Naive thymus-derived CD8-positive, alpha-beta T cell (primary cell): ENCODE results near the gene RESP18. TPM values are rescaled to one million over a fixed set of nuclear protein-coding genes. Genes with fewer than 3 reads are reported as not detected.

Experiments used
- ATAC-seq, 2 donors: fragments of 150-1000 bp; cut with Tn5 transposase in 1 of 2; sonication (Bioruptor Pico), chemical (Tn5 transposase) in 1 of 2; 1 replicate in 1 of 2; 2 replicates in 1 of 2; pipeline ENCODE4 v1.10.0; 2021; ENCODE audit warnings: mild to moderate bottlenecking in 2 of 2, moderate library complexity in 2 of 2
- POLR2A ChIA-PET: fragments of 350-600 bp; sonication (Branson Sonifier 250); formaldehyde crosslinking; loops from one replicate; lab custom pipeline; 2021; ENCODE audit warnings: antibody characterized with exemption; lab: Charles Lee
- DNase-seq, 10 donors: peaks; one replicate each; pipeline versions ENCODE4 v3.0.0 to v3.0.0-alpha.2; 2020 to 2022
- H3K27ac Mint-ChIP-seq, 10 donors: one replicate each; pipeline ENCODE4 v1.8.0; 2020 to 2022; ENCODE audit warnings: mild to moderate bottlenecking in 10 of 10, mixed read lengths in 10 of 10, moderate library complexity in 4 of 10, inconsistent platforms in 1 of 10
- H3K27me3 Mint-ChIP-seq, 5 donors: one replicate each; pipeline ENCODE4 v1.8.0; 2021 to 2022; ENCODE audit warnings: mixed read lengths in 5 of 5
- H3K36me3 Mint-ChIP-seq, 3 donors: one replicate each; pipeline ENCODE4 v1.8.0; 2020 to 2022; ENCODE audit warnings: mixed read lengths in 3 of 3, mild to moderate bottlenecking in 2 of 3, inconsistent platforms in 1 of 3
- H3K4me1 Mint-ChIP-seq, 4 donors: one replicate each; pipeline ENCODE4 v1.8.0; 2021 to 2022; ENCODE audit warnings: mixed read lengths in 4 of 4
- H3K4me3 Mint-ChIP-seq, 10 donors: one replicate each; pipeline ENCODE4 v1.8.0; 2020 to 2022; ENCODE audit warnings: mild to moderate bottlenecking in 10 of 10, mixed read lengths in 10 of 10, moderate library complexity in 6 of 10, inconsistent platforms in 1 of 10
- H3K9me3 Mint-ChIP-seq, 9 donors: one replicate each; pipeline ENCODE4 v1.8.0; 2020 to 2022; ENCODE audit warnings: mixed read lengths in 9 of 9, mild to moderate bottlenecking in 3 of 9, inconsistent platforms in 1 of 9, moderate library complexity in 1 of 9
- polyA plus RNA-seq, 3 donors: library from polyadenylated mRNA; unstranded; fragments of 300-500 nt; fragmentation: Illumina TruSeq; gene quantifications; one replicate each; pipeline ENCODE4 v1.2.3, GENCODE V29; 2021
- total RNA-seq, 8 experiments: library from RNA in 2 of 8; stranded (reverse) in 2 of 8; gene quantifications; one replicate each; pipeline ENCODE4 v1.2.3 and lab custom pipeline; 2021 to 2026

The RESP18 gene
- total and polyA plus RNA-seq, 5 experiments from 2014 or later: not detected

GRCh38 chr2:219352448-219353023 lies 20.0 kb upstream of the RESP18 start:
- POLR2A ChIA-PET: interaction anchor here (0.6 kb wide), 1 partner anchor 35 kb away, joined by 3 read pairs; no protein-coding TSS in a partner anchor
- ATAC-seq: peak; percentile 80 to 85
- no peak overlapping the region for H3K27ac Mint-ChIP-seq
- H3K4me1 Mint-ChIP-seq: peaks cover 0 to 2% (median 0%) of the 10 kb centered on the region in 4 donors
- no peak overlapping the region for H3K4me3 Mint-ChIP-seq
- no peaks in the 10 kb centered on the region for H3K36me3 Mint-ChIP-seq
- peak; percentile 25 to 77 (median 56) for DNase-seq
- H3K27me3 Mint-ChIP-seq: peaks cover 29 to 73% (median 50%) of the 10 kb centered on the region in 5 donors
- H3K9me3 Mint-ChIP-seq: no peaks in the 10 kb centered on the region

DNA sequence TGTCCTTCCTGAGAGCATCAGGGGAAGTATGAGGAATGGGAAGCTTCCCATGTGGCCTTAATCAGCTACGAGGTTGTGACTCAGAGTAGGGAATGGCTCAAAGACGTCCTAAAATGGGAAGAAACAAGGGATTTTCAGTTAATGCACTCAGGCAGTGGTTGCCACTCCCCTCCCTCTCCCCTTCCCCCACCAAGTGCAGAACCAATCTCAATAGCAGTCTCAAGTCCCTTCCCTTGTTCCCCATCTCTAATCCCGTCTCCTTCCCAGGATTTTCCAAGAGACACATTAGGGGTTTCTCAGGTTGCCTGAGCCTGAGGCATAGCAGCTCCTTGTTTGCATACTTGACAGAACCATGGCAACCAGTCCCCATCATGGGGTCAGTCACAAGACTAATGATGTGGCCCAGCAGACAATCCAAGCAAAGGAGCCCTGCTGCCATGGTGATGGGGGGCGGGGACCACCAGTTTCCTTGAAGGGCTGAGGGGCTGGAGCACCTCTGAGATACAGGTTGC lies 18.2 kb upstream of the RESP18 start:
- DNase-seq (no peak), ATAC-seq (no peak)
- Mint-ChIP-seq H3K4me1 (no peaks in the 10 kb centered on the region), H3K4me3 (no peak overlapping the region), H3K27me3 (peaks cover 24 to 77% (median 53%) of the 10 kb centered on the region in 5 donors), H3K36me3 (no peaks in the 10 kb centered on the region), H3K9me3 (no peaks in the 10 kb centered on the region), H3K27ac (no peak overlapping the region)
- POLR2A ChIA-PET: no interaction called here

GRCh38 chr2:219350215-219350614 lies 17.7 kb upstream of the RESP18 start:
- no peaks in the 10 kb centered on the region for H3K9me3 Mint-ChIP-seq
- H3K36me3 Mint-ChIP-seq: no peaks in the 10 kb centered on the region
- POLR2A ChIA-PET: no interaction called here
- ATAC-seq (no peak), DNase-seq (no peak)
- no peak overlapping the region for H3K4me3 Mint-ChIP-seq
- H3K27ac Mint-ChIP-seq: no peak overlapping the region
- H3K27me3 Mint-ChIP-seq: peaks cover 19 to 76% (median 47%) of the 10 kb centered on the region in 5 donors
- no peaks in the 10 kb centered on the region for H3K4me1 Mint-ChIP-seq

DNA sequence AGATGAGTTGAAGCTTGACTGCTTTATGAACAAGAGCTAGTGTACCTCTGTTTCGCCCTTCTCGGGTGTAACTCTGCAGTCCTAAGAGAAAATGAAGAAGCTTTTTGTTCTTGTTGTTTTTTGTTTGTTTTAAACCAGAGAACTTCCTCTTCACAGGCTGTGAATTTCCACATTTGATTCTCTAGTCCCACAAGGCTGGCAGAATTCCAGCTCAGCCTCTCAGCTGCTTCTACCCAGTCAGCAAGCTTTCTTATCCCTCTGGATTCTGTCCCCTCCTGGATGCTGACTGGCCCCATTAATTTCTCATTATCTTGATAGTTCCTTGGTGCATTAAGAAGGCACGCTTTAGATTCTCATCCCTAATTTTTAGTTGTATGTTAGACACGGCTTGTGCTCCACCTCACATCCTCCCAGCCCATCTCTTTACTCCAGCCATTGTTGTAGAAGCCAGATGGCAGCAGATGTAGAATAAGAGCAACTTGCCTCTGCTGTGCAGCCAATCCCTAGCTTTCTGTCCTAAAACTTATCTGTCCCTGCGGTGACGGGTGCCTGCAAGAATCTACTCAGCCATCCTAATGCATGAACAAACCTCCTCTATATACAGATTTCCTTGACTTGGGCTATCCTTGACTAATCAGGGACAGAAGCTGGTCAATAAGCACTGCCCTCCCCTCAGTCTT lies 12.3 kb upstream of the RESP18 start:
- ATAC-seq: no peak
- Mint-ChIP-seq H3K27ac (no peak overlapping the region), H3K36me3 (no peaks in the 10 kb centered on the region), H3K4me3 (no peak overlapping the region), H3K9me3 (peaks cover 0 to 2% (median 0%) of the 10 kb centered on the region in 9 donors), H3K4me1 (peaks cover 0 to 6% (median 4%) of the 10 kb centered on the region in 4 donors), H3K27me3 (peaks cover 14 to 52% (median 29%) of the 10 kb centered on the region in 5 donors)
- POLR2A ChIA-PET: no interaction called here
- DNase-seq: no peak

GRCh38 chr2:219335373-219335786 lies 2.8 kb upstream of the RESP18 start:
- H3K36me3 Mint-ChIP-seq: peaks cover 0 to 23% (median 23%) of the 10 kb centered on the region in 3 donors
- H3K9me3 Mint-ChIP-seq: peaks cover 5 to 30% (median 15%) of the 10 kb centered on the region in 9 donors
- DNase-seq (no peak), ATAC-seq (no peak)
- no peak overlapping the region for H3K27ac Mint-ChIP-seq
- no peak overlapping the region for H3K4me3 Mint-ChIP-seq
- peaks cover 0 to 7% (median 3%) of the 10 kb centered on the region in 4 donors for H3K4me1 Mint-ChIP-seq
- POLR2A ChIA-PET: no interaction called here
- H3K27me3 Mint-ChIP-seq: peaks cover 36 to 87% (median 52%) of the 10 kb centered on the region in 5 donors

GRCh38 chr2:219334076-219334475 lies 1.5 kb upstream of the RESP18 start:
- no peak overlapping the region for H3K4me3 Mint-ChIP-seq
- DNase-seq: no peak
- H3K27ac Mint-ChIP-seq: no peak overlapping the region
- peaks cover 40 to 87% (median 62%) of the 10 kb centered on the region in 5 donors for H3K27me3 Mint-ChIP-seq
- H3K4me1 Mint-ChIP-seq: peaks cover 0 to 7% (median 3%) of the 10 kb centered on the region in 4 donors
- peaks cover 5 to 30% (median 15%) of the 10 kb centered on the region in 9 donors for H3K9me3 Mint-ChIP-seq
- H3K36me3 Mint-ChIP-seq: peaks cover 0 to 23% (median 23%) of the 10 kb centered on the region in 3 donors
- ATAC-seq: no peak
- POLR2A ChIA-PET: no interaction called here

DNA sequence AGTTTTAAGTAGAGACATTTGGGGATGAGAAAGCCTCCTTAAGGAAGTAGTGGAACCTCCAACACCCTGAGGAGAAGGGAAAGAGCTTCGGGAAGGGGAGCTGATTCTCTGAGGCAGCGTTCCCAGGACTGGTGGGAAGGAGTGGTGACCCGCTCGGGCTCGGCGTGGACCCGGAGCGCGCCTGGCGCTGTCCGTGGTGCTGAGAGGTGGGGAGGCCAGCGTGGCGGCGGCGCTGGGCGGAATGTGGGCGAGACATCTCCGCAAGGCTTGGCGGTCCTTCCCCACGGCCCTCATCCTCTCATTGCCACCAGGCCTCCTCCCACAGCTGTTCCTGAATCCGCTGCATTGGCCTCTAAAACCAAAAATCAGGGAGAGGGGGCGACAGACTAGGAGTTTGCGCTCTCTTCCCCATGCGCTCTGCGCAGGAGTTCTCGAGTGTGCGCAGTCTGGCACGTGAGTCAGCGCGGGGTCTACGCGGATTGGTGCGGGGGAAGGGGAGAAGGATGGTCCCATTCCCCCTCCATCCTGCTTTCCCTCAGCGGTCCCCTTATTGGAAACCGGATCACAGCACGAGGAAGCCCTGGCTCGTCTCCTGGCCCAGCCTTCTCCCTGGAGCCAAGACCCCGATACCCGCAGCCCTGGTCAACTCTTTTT lies 857 bp downstream of the RESP18 start:
- no peak overlapping the region for H3K4me3 Mint-ChIP-seq
- POLR2A ChIA-PET: no interaction called here
- peaks cover 4 to 27% (median 14%) of the 10 kb centered on the region in 9 donors for H3K9me3 Mint-ChIP-seq
- H3K4me1 Mint-ChIP-seq: peaks cover 0 to 7% (median 4%) of the 10 kb centered on the region in 4 donors
- ATAC-seq (no peak), DNase-seq (peak in 5 of 10 donors; percentile 10 to 46 (median 21))
- H3K27ac Mint-ChIP-seq: no peak overlapping the region
- peaks cover 0 to 21% (median 18%) of the 10 kb centered on the region in 3 donors for H3K36me3 Mint-ChIP-seq
- H3K27me3 Mint-ChIP-seq: peaks cover 42 to 91% (median 68%) of the 10 kb centered on the region in 5 donors

DNA sequence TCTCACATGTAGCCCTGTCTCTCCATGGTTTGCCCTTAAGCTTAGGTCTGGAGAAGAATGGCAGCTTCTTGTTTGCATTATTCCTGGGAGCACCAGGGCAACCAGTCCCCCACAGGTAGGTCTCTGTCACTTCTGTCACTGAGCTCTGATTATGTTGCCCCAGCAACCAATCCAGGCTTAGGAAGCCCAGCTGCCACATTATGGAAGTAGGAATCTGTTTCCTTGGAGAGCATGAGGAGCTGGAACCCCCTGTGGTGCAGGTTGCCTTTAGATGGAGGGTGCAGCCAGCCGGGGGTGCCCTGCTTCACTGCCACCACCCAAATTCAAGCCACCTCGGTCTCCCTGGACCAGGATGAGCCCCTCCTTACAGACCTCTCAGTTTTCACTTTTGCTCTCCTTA lies 4.8 kb downstream of the RESP18 start:
- Mint-ChIP-seq H3K27me3 (peaks cover 25 to 69% (median 45%) of the 10 kb centered on the region in 5 donors), H3K4me3 (no peak overlapping the region), H3K4me1 (peaks cover 0 to 8% (median 5%) of the 10 kb centered on the region in 4 donors), H3K27ac (no peak overlapping the region), H3K9me3 (peaks cover 0 to 9% (median 0%) of the 10 kb centered on the region in 9 donors), H3K36me3 (peaks cover 0 to 4% (median 1%) of the 10 kb centered on the region in 3 donors)
- DNase-seq (no peak), ATAC-seq (no peak)
- POLR2A ChIA-PET: no interaction called here

DNA sequence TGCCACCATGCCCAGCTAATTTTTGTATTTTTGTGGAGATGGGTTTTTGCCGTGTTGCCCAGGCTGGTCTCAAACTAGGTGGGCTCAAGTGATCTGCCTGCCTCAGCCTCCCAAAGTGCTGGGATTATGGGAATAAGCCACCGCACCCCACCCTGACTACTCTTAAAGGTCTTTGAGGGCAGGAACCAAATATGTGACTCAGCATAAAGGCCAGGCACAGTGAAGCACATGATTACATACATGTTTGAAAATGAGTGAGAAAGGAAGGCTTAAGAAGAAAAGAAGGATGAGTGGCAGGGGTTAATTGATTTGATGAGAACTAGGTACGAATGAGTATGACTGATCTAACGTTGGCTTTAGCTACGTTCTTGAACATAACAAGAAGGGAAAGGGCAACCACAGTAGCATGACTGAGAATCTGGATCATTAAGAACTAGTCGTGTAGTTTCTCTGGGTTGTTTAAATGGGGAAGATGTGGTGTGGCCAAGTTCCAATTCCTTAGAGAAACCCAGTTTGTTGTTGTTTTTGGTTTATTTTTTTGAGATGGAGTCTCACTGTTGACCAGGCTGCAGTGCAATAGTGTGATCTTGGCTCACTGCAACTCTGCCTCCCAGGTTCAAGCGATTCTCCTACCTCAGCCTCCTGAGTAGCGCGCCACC lies 6.8 kb downstream of the RESP18 start:
- no peaks in the 10 kb centered on the region for H3K9me3 Mint-ChIP-seq
- POLR2A ChIA-PET: no interaction called here
- ATAC-seq (no peak), DNase-seq (no peak)
- peaks cover 14 to 50% (median 34%) of the 10 kb centered on the region in 5 donors for H3K27me3 Mint-ChIP-seq
- H3K27ac Mint-ChIP-seq: no peak overlapping the region
- H3K4me3 Mint-ChIP-seq: no peak overlapping the region
- H3K4me1 Mint-ChIP-seq: peaks cover 9 to 18% (median 13%) of the 10 kb centered on the region in 4 donors
- no peaks in the 10 kb centered on the region for H3K36me3 Mint-ChIP-seq

GRCh38 chr2:219325136-219325535 lies 7.4 kb downstream of the RESP18 start:
- Mint-ChIP-seq H3K4me1 (peaks cover 11 to 19% (median 13%) of the 10 kb centered on the region in 4 donors), H3K27ac (no peak overlapping the region), H3K9me3 (no peaks in the 10 kb centered on the region), H3K4me3 (no peak overlapping the region), H3K36me3 (no peaks in the 10 kb centered on the region), H3K27me3 (peaks cover 12 to 44% (median 30%) of the 10 kb centered on the region in 5 donors)
- DNase-seq (no peak), ATAC-seq (no peak)
- POLR2A ChIA-PET: no interaction called here

GRCh38 chr2:219323434-219323833 lies 9.1 kb downstream of the RESP18 start:
- Mint-ChIP-seq H3K27me3 (peaks cover 2 to 28% (median 21%) of the 10 kb centered on the region in 5 donors), H3K36me3 (no peaks in the 10 kb centered on the region), H3K4me1 (peaks cover 11 to 21% (median 14%) of the 10 kb centered on the region in 4 donors), H3K27ac (no peak overlapping the region), H3K4me3 (no peak overlapping the region), H3K9me3 (no peaks in the 10 kb centered on the region)
- ATAC-seq (no peak), DNase-seq (no peak)
- POLR2A ChIA-PET: no interaction called here

DNA sequence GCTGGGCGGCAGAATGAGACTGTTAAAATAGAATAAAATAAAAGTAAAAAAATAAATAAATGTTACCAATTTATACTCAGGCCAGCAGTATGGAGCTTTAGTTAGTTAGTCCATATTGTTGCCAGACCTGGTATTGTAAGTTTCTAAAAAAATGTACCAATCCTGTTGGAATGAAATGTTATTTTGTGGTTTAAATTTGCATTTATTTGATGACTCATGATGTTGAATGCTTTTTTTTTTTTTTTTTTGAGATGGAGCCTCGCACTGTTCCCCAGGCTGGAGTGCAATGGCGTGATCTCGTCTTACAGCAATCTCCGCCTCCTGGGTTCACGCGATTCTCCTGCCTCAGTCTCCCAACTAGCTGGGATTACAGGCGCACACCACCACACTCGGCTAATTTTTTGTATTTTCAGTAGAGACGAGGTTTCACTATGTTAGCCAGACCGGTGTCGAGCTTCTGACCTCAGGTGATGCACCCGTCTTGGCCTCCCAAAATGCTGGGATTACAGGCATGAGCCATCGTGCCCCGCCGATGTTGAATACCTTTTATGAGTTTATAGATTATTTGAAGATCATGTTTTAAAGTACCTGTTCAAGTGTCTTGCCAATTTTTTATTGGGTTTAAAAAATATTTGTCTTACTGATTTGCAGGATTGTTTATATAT lies 17.6 kb downstream of the RESP18 start:
- ATAC-seq: no peak
- Mint-ChIP-seq H3K9me3 (peaks cover 0 to 5% (median 0%) of the 10 kb centered on the region in 9 donors), H3K4me1 (peaks cover 0 to 2% (median 1%) of the 10 kb centered on the region in 4 donors), H3K4me3 (no peak overlapping the region), H3K27ac (no peak overlapping the region), H3K27me3 (peaks cover 13 to 28% (median 24%) of the 10 kb centered on the region in 5 donors), H3K36me3 (peaks cover 0 to 5% (median 0%) of the 10 kb centered on the region in 3 donors)
- DNase-seq: no peak
- POLR2A ChIA-PET: interaction anchor here (0.7 kb wide), 2 partner anchors 16 to 655 kb away, joined by 4 to 6 read pairs; partner anchors contain the start of genes BCS1L and ZNF142
